Measurements from ENCODE around the gene MAPK9.

The MAPK9 gene

GRCh38 chr5:180187767-180188166, 104.1 kb downstream of the MAPK9 start:
- DNase-seq (ENCODE audit: low read depth): no peak
- H3K4me3 ChIP-seq (ENCODE audit: low read depth, low read length): no peak overlapping the region
